ENCODE measurements around the gene DSN1. TPM values are rescaled to one million over a fixed set of nuclear protein-coding genes. Genes with fewer than 3 reads are reported as not detected.

The DSN1 gene
- total and polyA plus RNA-seq, 9 of the 15 experiments (the other 6 are each of a cell fraction or from before 2014, with no cell fraction given), result 23.3 to 45.3 (median 31.1) TPM

DNA sequence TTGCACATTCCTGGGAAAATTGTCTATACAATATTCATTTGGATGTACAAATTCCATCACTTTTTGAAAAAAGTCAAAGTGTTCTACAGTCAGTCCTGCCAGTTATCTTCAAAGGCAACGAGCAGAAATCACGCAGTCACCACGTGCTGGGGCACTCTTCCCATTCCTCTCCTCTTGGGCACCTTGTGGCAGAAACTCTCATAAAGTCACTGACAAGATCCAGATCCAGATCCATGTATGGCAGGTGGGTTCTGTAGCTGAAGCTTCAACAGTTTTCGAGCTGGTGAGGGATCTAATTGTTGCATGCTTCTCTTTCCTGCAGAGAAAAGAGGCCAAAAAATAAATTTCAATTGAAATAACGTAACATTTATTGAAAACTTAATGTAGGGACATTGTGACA is 21.0 kb downstream of the DSN1 start (continued):
- TF ChIP-seq, protein P1, sequence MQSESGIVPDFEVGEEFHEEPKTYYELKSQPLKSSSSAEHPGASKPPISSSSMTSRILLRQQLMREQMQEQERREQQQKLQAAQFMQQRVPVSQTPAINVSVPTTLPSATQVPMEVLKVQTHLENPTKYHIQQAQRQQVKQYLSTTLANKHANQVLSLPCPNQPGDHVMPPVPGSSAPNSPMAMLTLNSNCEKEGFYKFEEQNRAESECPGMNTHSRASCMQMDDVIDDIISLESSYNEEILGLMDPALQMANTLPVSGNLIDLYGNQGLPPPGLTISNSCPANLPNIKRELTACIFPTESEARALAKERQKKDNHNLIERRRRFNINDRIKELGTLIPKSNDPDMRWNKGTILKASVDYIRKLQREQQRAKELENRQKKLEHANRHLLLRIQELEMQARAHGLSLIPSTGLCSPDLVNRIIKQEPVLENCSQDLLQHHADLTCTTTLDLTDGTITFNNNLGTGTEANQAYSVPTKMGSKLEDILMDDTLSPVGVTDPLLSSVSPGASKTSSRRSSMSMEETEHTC (IDR thresholded peaks at IDR 0.05), result no peak
- TF ChIP-seq ARID2 (IDR thresholded peaks at IDR 0.05), result no peak
- TF ChIP-seq, protein P2, sequence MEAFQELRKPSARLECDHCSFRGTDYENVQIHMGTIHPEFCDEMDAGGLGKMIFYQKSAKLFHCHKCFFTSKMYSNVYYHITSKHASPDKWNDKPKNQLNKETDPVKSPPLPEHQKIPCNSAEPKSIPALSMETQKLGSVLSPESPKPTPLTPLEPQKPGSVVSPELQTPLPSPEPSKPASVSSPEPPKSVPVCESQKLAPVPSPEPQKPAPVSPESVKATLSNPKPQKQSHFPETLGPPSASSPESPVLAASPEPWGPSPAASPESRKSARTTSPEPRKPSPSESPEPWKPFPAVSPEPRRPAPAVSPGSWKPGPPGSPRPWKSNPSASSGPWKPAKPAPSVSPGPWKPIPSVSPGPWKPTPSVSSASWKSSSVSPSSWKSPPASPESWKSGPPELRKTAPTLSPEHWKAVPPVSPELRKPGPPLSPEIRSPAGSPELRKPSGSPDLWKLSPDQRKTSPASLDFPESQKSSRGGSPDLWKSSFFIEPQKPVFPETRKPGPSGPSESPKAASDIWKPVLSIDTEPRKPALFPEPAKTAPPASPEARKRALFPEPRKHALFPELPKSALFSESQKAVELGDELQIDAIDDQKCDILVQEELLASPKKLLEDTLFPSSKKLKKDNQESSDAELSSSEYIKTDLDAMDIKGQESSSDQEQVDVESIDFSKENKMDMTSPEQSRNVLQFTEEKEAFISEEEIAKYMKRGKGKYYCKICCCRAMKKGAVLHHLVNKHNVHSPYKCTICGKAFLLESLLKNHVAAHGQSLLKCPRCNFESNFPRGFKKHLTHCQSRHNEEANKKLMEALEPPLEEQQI (IDR thresholded peaks at IDR 0.05), result no peak
- no peak for TF ChIP-seq MEF2A (IDR thresholded peaks at IDR 0.05; ENCODE audit: control insufficient read depth, low read depth, low read length)
- TF ChIP-seq ESRRA (IDR thresholded peaks at IDR 0.05; ENCODE audit: borderline replicate concordance, low read depth), result no peak
- TF ChIP-seq, protein P3, sequence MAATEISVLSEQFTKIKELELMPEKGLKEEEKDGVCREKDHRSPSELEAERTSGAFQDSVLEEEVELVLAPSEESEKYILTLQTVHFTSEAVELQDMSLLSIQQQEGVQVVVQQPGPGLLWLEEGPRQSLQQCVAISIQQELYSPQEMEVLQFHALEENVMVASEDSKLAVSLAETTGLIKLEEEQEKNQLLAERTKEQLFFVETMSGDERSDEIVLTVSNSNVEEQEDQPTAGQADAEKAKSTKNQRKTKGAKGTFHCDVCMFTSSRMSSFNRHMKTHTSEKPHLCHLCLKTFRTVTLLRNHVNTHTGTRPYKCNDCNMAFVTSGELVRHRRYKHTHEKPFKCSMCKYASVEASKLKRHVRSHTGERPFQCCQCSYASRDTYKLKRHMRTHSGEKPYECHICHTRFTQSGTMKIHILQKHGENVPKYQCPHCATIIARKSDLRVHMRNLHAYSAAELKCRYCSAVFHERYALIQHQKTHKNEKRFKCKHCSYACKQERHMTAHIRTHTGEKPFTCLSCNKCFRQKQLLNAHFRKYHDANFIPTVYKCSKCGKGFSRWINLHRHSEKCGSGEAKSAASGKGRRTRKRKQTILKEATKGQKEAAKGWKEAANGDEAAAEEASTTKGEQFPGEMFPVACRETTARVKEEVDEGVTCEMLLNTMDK (IDR thresholded peaks at IDR 0.05; ENCODE audit: borderline replicate concordance, insufficient read depth, low read depth, low read length, poor library complexity, severe bottlenecking), result no peak
- no peak for TF ChIP-seq NCOR1 (IDR thresholded peaks at IDR 0.05)

Measured in K562 (cell line).